ENCODE data around the gene LANCL1. TPM values are rescaled to one million over a fixed set of nuclear protein-coding genes. Genes with fewer than 3 reads are reported as not detected.

LANCL1 gene
- total RNA-seq, 2 donors from 2014 or later: 19.7 to 48.8 TPM

GRCh38 chr2:210478661-210479060 lies 2.1 kb upstream of the LANCL1 start:
- no peaks in the 10 kb centered on the region for H3K27me3 ChIP-seq
- ATAC-seq (no peak), DNase-seq (no peak)
- H3K27ac ChIP-seq: no peak overlapping the region
- H3K9me3 ChIP-seq: no peaks in the 10 kb centered on the region
- intact Hi-C loops (cut with DNase I): no loop called here
- no peaks in the 10 kb centered on the region for H3K36me3 ChIP-seq (replicated peaks in 1 of 2; ENCODE audit: insufficient read depth in 1 of 2, low read depth in 2 of 2)
- no peak overlapping the region for H3K4me3 ChIP-seq
- 92 to 93% methylated on average over 2 of the region's 2 CpGs for WGBS, 2 donors
- TF ChIP-seq POLR2A (IDR thresholded peaks at IDR 0.05): no peak
- H3K4me1 ChIP-seq: peaks cover 11% of the 10 kb centered on the region

GRCh38 chr2:210477496-210477895 lies 937 bp upstream of the LANCL1 start:
- Histone ChIP-seq H3K4me1 (peaks cover 11% of the 10 kb centered on the region), H3K9me3 (no peaks in the 10 kb centered on the region), H3K4me3 (no peak overlapping the region), H3K27me3 (no peaks in the 10 kb centered on the region), H3K27ac (no peak overlapping the region), H3K36me3 (replicated peaks in 1 of 2; ENCODE audit: insufficient read depth in 1 of 2, low read depth in 2 of 2) (no peaks in the 10 kb centered on the region)
- DNase-seq: peak in 2 of 4 donors; percentile 8 to 29
- WGBS, 2 donors: 67 to 71% methylated on average over 3 of the region's 3 CpGs
- no peak for TF ChIP-seq POLR2A (IDR thresholded peaks at IDR 0.05)
- TF ChIP-seq CTCF (IDR thresholded peaks at IDR 0.05): no peak
- intact Hi-C loops (cut with DNase I): no loop called here
- no peak for ATAC-seq

GRCh38 chr2:210475706-210476105 lies 853 bp downstream of the LANCL1 start:
- DNase-seq (no peak), ATAC-seq (no peak)
- H3K4me3 ChIP-seq: peak overlapping the region in 1 of 2 donors; percentile 60
- TF ChIP-seq POLR2A (IDR thresholded peaks at IDR 0.05) (no peak), CTCF (IDR thresholded peaks at IDR 0.05) (no peak)
- no peaks in the 10 kb centered on the region for H3K9me3 ChIP-seq
- H3K4me1 ChIP-seq: peaks cover 11% of the 10 kb centered on the region
- H3K36me3 ChIP-seq (replicated peaks in 1 of 2; ENCODE audit: insufficient read depth in 1 of 2, low read depth in 2 of 2): peaks cover 0 to 6% of the 10 kb centered on the region in 2 donors
- WGBS, 2 donors: 21 to 24% methylated on average over 6 of the region's 6 CpGs
- no peaks in the 10 kb centered on the region for H3K27me3 ChIP-seq
- intact Hi-C loops (cut with DNase I): no loop called here
- peak overlapping the region in 1 of 4 donors; percentile 81 for H3K27ac ChIP-seq

GRCh38 chr2:210474776-210475175 lies 1.8 kb downstream of the LANCL1 start:
- DNase-seq: no peak
- H3K27me3 ChIP-seq: no peaks in the 10 kb centered on the region
- TF ChIP-seq POLR2A (IDR thresholded peaks at IDR 0.05) (no peak), CTCF (IDR thresholded peaks at IDR 0.05) (no peak)

GRCh38 chr2:210461401-210461800 lies 15.2 kb downstream of the LANCL1 start:
- Histone ChIP-seq H3K36me3 (replicated peaks in 1 of 2; ENCODE audit: insufficient read depth in 1 of 2, low read depth in 2 of 2) (peaks cover 0 to 12% of the 10 kb centered on the region in 2 donors), H3K4me1 (no peaks in the 10 kb centered on the region), H3K27me3 (no peaks in the 10 kb centered on the region), H3K27ac (no peak overlapping the region), H3K4me3 (no peak overlapping the region), H3K9me3 (no peaks in the 10 kb centered on the region)
- ATAC-seq (no peak), DNase-seq (no peak)
- intact Hi-C loops (cut with DNase I): no loop called here
- TF ChIP-seq CTCF (IDR thresholded peaks at IDR 0.05): no peak
- WGBS, 2 donors: 42 to 51% methylated on average over 2 of the region's 2 CpGs

More at GRCh38 chr2:210474776-210475175, 1.8 kb downstream of the LANCL1 start:
- intact Hi-C loops (cut with DNase I): no loop called here
- peaks cover 0 to 6% of the 10 kb centered on the region in 2 donors for H3K36me3 ChIP-seq (replicated peaks in 1 of 2; ENCODE audit: insufficient read depth in 1 of 2, low read depth in 2 of 2)
- no peaks in the 10 kb centered on the region for H3K9me3 ChIP-seq
- ATAC-seq: no peak
- H3K4me3 ChIP-seq: no peak overlapping the region
- WGBS, 2 donors: 100% methylated on average over 1 of the region's 1 CpG
- H3K27ac ChIP-seq: no peak overlapping the region
- H3K4me1 ChIP-seq: peaks cover 11% of the 10 kb centered on the region
